Measurements from ENCODE around the gene SHB.
"Not testable (repeated sequence)": the region's sequence is repeated elsewhere in the genome, so short reads cannot be mapped to it uniquely, and the experiment has no call there.

SHB gene

DNA sequence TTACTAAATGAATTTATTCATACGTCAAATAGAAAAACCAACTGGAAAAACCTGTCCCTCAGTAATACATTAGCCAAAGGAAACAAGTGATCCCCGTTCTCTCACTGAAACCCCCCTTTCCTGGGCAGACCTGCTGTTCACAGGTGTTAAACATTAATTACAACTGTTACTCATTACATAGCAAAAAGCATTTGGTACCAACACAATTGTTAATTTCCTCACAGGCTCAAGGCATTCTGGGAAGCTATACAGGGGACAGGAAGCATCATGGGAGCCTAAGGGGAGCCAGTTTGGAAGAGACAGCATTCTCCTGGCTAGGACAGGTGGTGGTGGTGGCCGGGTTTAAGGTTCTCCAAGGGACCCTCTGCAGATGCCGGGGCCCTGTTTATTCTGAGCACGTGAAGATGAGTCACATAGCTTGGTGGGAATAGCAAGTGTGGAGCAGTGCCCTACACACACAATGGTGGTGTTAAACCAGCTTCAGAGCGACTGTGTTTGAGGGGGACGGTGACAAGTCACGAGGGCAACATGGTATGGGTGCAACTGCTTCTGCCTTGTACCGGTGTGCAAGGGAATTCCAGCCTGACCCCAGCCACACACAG is 102.5 kb downstream of the SHB start:
- DNase-seq, result no peak

DNA sequence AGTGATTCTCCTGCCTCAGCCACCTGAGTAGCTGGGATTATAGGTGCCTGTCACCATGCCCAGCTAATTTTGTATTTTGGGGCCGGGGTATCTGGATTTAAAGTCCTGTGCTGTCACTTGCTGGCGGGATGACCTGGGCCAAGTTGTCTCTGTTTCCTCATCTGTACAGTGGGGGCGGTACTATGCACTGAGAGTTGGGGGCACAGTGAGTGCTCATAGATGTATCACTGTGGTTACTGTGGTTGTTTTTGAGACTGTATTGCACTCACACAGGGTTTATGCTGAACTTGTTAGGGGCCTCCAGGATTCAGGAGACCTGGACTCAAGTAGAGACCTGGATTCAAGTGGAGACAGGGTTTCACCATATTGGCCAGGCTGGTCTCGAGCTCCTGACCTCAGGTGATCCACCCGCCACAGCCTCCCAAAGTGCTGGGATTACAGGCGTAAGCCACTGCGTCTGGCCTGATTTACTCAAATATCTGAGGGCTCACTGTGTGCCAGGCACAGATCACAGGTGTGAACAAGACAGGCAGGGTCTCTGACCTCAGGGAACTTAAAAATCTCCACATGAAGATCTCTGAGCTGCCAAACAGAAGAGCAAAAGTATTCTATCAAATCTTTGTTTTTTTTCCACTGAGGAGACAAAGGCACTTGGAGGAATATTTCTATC is 103.2 kb downstream of the SHB start:
- not testable (repeated sequence) for DNase-seq

DNA sequence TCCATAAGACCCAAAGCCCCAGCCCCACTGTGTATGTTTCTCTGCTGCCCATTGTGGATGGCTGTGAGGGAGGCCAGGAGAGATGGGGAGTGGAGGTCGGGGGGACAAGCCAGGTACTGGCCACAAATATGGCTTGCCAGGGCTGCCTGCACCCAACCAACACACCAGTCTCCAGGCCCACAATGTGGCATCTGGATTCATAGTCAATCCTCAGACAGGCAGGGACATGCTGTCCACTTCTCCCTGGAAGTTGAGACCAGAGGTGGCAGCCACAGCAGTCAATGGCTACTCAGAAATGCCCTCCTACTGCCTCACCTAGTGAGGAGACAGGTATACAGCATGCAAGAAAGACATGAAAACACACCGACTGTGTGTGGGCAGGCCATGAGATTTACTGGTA is 103.9 kb downstream of the SHB start:
- no peak for DNase-seq

DNA sequence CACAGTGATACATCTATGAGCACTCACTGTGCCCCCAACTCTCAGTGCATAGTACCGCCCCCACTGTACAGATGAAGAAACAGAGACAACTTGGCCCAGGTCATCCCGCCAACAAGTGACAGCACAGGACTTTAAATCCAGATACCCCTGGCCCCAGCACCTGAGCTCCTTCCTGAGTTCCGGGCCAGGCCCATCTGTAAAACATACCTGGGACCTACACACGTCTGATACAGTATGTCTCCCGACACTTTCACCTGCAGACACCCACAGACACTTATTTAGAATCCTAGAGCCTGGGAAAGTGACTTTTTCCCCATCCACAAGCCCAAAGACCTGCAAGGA is 104.3 kb downstream of the SHB start:
- DNase-seq, result no peak

DNA sequence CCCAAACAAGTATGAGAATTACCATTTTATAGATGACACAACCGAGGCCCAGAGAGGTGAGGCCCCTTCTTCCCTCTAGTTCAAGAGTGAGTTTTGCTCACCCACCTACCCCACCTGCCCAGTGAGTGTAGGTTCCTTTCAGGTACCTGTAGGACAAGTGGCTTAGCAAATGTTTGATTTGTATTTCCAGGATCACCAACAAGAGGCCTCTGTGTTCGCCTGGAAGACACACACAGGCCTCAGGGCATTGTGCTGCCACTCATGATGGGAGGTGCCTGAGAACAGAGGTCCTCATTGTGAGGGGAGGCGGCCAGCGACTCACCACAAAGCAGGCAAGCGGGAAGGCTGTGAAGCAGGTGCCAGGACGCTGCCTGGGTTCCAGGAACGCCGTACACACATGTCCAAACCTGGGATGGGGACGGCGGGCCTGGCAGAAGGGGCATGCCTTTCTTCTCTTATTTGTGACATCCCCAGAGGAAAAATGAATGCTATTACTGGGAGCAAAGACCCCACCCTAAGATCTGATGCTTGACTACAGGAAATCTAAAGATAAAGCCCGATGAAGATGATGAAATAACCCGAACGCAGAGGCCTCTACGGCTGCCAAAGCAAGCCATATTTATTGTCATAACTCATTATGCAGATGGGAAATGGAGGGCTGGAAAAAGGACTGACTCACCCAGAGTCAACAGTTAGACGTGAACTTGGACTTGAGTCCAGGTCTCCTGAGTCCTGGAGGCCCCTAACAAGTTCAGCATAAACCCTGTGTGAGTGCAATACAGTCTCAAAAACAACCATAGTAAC is 104.9 kb downstream of the SHB start:
- DNase-seq, result no peak

DNA sequence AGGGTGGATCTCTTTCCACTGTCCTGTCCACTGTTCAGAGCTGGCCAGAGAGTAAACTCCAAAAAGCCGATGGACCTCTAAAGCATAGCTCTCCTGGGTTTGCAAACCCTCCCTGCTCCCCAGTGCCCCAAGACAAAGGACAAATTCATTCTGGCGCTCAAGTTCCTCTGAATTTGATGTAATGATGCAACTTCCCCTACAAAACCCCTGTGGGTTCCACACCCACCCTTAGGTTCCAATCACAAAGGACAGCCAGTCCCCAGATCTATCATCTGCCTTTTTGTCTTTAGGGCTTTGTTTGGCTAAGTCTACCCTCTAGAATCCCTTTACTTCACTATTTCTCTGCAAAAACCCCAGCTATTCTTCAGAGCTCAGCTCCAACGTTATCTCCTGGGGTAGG is 107.7 kb downstream of the SHB start:
- no peak for DNase-seq

DNA sequence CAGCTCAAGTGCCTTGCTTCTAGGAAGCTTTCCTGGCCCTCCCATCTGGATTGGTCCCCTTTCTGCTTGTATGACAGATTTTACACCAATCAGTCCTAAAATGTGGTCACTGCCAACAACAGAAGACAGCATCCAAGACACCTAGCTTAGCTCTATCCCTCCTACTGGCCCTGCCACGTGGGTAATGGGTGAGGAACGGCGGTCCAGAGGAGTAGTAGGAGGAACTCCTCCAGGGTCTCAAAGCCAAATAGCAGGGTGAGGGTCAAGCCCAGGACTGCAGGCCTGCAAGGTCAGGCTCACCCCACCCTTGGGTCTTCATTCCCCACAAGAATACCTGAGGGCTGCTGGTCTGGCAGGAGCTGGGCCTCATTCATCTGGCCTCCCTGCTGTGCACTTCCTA is 108.4 kb downstream of the SHB start:
- no peak for DNase-seq

DNA sequence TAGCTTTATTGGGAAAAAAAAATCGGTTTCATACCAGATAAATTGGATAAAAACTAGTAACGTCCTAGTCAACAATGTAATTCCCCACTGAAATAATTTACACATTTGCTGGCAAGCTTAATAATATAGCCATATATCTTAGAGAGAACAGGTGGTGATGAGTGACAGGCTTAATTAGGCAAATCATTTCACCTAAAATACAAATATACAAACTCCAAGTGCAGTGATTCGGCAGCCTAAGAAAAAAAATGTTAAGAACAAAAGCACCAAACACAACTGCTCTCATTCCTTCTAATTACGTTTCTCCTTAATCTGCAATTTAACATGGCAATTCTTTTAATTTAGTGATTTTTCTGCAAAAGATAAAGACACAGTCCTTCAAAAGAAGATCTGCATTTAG is 109.1 kb downstream of the SHB start:
- no peak for DNase-seq

DNA sequence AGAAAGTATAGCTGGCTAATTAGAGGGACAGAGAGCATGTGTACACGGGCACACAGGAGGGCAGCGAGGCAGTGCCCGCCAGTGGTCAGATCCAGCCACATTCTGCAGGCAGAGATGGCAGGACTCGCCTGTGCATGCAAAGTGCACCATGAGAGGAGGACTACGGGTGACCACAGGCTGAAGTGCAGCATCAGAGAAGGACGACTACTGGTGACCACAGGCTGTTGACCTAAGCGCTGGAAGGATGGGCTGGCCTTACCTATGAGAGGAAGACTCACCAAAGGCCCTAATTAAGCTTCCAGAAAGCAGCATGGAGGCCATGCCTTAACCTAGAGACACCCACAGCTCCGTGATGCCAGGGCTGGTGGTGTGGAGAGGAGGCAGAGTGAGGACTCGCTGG is 110.9 kb downstream of the SHB start:
- no peak for DNase-seq

DNA sequence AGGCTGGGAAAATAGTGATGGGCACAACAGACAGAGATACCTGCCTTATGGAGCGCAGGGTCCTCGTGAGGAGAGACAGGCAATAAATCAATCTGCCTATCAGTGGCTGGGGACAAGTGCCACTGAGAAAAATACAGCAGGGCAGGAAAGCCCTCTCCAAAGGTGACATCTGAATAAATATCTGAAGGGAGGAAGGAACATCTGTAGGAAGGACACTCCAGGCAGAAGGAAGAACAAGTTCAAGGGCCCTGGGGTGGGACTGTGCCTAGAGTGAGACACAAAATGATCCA is 111.4 kb downstream of the SHB start:
- DNase-seq, result no peak

DNA sequence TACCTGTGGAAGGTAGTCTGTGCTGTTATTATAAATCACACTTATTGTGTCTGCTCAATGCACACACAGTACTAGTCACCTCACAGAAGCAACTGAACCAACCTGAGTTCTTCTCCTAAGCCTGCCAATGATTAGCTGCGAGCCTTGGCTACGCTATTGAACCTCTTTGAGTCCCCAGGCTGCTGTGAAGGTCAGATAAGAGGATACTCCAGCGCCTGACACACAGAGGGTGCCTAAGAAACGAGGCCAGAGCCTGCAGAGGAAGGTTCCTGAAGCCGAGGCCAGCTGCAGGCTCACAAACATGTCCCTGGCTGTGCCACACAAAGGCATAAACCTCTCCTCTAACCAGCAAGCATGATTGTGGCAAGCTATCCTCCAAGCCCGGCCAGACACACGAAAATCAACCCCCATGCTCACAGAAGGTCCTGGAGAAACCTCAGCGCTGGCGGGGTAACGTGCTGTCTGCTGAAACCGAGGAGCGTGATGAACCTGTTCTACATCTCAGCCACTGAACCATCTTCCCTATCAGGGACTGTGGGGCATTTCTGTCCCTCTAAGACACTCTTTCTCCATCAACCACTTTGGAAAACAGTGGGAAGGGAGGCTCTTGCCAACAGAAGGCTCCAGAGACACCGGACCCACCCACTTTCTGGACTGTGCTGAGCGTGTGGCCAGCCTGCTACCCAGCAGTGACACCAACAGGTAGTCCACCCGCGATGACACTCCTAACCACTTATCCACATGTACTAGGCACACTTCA is 111.9 kb downstream of the SHB start:
- no peak for DNase-seq

DNA sequence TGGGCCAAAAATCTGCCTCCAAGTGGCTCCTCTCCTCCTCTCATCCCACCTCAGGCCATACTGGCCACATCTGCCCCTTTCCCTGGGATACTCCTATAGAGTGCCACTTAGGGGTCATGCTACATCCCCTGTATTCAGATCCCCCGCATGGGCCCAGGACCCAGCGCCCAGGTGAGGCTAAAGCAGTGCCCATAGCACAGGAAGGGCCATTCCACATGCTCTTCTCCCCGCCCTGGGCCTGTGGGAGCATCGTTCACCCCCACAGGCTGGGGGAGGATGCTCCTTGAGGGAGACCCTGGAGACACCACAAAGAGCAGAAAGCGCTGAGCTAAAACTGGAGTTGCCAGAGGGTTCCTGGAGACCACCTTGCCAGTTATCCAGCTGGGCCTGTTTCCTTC is 112.6 kb downstream of the SHB start:
- no peak for DNase-seq

DNA sequence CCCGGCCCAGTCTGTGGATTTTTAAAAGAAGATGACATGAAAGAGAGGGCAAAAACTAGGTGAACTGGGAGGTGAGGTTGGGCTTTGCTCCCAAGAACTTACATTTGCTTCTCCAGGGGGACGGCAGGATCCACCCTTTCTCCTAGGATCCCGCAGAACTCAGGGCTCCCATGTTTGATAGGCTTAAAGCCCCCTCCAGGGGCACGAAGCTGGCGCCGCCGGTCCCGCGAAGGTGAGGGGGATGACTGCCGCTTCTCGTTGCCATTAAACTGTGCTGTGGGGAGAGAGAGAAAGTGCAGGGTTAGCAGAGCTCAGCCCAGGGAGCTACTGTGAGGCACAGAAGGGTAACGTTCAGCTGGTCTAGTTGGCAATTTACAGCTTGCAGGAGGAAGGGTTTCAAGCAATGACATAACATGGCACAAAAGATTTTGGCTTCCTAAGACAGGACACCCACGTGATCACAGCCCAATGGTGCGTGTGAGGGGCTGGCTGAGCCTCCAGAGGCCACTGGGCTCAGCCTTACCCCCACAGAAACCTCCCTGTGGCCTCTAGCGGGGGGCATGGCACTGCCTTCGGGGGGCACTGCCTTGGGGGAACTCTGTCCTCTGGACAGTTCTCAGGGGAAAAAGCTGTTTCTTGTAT is 113.1 kb downstream of the SHB start:
- no peak for DNase-seq

DNA sequence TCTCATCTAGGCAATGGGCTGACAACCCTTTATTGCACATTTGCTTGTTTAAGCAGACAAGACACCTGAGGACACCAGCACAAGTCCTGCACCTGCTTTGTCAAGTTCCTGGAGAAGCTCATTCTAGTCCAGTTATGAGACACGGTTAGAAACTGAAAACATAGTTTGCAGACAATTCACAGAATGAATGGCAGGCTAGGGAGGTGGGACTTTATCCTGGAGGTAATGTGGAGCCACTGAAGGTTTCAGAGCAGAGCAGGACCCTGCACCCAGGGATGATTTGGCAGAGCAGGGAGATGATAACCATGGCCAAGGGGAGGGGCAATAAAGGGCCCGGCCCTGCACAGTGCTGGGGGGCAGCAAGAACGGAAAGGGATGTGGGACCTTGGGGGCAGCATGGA is 114.4 kb downstream of the SHB start:
- DNase-seq, result no peak

DNA sequence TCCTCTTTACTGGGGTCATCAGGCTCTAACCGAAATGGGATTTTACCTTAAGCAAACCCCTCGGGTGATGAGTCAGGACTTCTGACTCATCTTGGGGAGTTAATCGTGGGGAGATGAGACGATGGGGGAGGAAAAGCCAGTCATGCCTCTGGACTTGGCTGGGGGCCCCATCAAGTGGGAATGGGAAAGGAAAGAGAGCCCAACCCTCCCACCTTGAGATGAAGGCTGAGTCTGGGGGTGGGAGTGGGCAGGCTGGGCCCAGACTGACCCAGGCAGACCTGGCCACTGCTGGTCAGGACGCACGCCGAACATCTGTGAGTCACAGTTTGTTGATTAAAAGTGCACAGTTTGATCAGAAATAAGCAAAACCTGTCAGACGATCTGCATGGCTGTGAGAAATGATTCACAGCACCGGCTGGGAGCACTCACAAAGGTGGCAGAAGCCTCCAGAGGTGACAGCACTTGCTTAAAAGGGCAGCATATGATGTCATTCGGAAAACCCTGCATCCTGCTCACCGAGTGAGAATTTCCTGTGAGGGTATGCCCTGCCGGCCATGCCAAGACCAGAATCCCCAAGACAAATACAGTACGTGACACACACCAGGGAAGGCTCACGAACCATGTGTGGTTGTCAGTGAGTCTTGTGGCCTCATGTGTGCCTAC is 115.1 kb downstream of the SHB start:
- DNase-seq, result peak in 1 of 2 donors; percentile 15

DNA sequence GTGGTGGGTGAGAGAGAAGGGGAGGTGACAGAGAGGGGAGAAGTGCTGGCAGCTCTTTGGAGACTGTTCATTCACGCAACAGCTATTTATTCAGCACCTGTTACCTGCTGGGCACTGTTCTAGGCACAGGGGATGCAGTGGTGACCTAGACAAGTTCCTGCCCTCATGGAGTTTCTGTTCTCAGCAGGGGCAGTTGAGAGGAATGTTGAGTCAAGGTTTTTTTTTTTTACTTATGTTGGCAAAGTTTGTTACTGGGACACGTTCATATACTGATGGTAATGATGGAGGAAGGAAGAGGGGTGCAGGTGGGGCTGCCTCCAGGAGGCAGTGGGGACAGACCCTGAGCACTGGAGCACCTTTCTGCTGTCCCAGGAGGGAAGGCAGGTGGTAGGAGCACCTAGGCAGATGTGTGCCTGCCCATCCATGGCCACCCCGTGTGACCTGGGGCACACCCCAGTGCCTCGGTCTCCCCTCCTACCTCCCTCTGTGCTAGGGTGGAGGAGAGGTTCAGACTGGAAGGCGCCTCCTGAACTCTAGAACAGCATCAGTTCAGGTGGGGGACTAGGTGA is 115.7 kb downstream of the SHB start:
- no peak for DNase-seq

DNA sequence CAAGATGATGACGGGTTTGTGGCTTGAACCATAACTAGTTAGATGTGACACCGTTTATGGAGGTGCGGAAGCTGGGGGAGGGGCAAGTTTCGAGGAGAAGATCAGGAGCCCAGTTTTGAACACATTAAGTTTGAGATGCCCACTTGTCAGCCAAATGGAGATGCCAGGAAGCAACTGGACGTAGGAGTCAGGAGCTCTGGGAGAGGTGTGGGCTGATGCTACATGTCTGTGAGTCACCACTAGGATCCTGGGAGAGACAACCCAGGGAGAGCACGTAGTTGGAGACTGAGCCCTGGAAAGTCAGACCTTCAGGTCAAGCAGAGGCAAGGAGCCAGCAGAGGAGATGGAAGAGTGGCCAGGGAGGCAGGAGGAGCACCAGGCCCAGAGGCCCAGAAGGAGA is 116.3 kb downstream of the SHB start:
- DNase-seq, result no peak

DNA sequence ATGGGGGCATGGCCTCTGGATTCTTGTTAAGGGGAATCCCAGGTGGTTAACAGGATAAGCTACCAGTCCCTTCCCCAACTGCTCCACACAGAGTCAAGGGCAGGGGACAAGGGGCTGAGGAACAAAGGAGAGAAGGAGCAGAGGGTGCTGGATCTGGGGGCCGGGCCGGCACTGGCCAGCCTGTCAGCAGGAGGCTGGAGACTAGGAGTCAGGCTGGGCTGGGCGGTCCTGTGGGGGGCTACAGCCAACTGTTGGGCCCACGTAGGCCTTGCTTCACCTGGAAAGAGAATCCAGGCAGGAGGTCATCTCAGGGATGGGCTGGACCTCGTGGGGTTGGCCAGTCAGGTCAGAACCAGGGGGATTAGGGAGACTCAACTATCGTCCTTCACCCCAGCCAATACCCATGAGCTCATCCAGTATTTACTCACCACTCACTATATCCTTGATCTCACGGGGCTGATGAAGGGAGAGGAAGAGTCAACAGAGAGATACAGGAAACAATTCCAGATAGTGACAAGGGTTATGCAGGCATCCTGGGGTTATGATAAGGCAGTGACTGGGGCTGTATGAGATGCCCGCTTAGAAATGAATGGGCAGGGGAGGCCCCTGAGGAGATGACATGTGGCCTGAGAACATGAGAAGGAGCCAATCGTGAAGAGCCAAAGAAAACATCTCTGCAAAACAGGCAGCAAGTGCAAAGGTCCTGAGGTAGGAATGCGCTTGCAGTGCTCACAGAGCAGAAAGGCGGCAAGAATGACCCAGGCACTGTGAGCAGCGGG is 117.2 kb downstream of the SHB start:
- DNase-seq, result no peak

DNA sequence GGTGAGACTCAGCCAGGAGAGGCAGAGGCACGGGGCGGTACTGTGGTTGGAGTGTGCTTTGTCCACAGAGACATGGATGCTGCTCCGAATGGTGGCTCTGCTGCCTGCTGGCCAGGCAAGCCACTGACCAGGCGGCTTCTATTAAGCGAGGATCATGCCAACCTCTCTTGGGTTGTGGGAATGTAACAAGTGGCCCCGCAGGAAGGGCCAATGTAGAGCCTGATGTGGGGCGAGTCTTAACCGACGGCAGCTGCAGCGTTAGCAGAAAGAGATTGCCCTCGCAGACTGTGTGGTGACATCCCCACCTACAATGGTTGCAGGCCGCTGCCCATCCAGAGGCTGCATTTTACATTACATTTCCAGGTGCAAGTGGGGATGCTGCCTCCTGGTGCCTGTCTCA is 118.5 kb downstream of the SHB start:
- DNase-seq, result no peak

DNA sequence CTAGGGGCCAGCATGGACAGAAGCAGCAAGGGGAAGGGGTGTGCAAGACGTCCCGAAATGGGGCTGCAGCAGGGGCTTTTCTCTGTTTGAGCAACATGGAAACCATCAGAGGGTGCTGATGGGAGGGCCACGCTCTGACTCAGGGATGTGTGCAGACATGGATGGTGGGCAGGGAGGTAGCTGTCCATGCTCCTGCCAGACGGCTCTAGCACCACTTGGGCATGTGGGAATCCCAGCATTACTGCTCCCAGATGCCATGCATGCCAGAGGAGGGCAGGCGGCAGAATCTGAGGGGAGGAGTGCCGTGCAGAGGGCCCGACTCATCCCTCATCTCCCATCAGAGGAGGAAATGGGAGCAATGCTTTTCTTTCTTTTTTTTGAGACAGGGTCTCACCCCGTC is 119.5 kb downstream of the SHB start:
- no peak for DNase-seq

DNA sequence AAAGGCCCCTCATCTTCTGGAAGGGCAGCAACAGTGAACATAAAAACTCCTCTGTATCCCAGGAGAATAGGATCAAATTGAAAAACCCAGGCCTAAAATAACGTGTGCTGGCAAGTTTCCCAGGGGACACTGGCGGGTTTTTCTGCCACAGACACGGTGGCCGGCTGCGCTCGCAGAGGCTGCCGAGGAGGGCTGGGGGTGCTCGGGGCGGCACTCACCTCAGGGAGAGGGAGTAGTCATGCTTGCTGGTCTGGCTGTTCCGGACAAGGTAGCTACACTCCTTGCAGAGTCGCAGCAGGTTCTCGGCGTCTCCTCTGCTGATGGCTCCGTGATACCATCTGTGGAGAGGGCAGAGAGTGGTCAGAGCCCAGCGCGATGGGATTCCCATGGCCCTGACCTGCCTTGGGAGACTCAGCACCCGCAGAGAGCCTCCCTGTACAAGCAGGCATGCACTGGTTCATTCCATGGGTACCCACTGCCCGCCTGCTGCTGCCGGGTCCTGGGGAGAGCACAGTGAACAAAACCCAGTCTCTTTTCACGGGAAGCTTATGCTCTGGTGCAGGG is 120.5 kb downstream of the SHB start:
- DNase-seq, result no peak
